Activated CD4-positive, alpha-beta T cell treated with anti-CD3 and anti-CD28 coated beads for 24 hours (primary cell): Measurements from ENCODE around the gene NEGR1.

Experiments used
- DNase-seq, 2 donors: peaks; one replicate each; pipeline ENCODE4 v3.0.0-alpha.2; 2020; ENCODE audit warnings: low read depth in 2 of 2

The NEGR1 gene

DNA sequence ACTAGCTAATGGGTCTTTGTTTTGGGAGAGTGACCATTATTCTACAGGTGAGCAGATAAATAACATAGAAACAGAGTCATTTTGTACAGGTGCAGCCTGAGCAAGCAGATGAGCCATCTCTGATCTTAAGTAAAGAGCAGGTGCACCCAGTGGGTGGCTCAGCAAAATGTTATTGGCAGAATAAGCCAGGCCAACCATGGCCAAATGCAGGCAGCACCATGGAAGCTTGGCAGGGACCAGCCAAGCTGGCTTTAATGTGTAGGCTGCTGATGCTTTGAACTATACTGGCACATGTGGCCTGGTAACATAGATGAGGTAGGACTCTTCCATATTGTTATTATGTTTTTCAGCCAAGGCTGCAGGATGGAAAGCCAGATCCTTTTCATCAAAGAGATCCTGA, 648.2 kb downstream of the NEGR1 start:
- DNase-seq = no peak

GRCh38 chr1:71630073-71630472, 652.3 kb downstream of the NEGR1 start:
- no peak for DNase-seq

- no peak for DNase-seq
These were observed 657.3 kb downstream of the NEGR1 start for GRCh38 chr1:71625004-71625403.

DNA sequence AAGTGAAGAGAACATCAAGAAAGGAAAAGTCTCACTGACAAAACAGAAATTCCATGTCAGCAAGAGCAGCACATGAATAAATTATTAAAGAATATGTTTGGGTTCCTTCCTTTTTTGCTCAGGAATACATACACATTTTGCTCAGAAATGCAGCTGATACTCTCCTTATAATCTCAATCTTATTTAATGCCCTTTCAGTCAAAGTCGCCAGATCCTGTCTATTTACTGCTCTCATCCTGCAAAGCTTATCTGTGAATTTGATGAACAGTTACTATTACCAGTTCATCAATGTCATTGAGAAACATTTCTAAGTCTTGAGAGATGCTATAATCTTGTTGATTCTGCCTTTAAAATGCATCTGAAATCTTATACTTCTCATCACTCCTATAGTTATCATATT, 658.5 kb downstream of the NEGR1 start:
- DNase-seq = no peak

DNA sequence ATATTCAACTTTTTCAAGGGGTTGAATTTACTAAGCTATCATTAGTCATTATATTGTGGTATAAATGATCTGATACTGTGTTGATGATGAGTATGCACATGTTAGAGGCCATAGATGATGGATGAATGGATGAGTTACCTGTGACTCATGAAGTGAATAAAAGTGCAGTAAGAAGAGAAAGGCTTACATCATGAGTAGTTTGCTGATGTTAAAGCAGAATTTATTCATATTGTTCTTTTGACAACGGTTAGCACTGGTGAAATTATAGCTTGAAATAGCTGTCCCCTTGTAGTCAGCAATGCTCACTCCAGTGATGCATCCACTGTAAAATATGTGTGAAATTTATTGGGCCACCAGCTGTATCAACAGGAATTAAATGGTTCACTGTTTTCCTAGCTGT, 660.6 kb downstream of the NEGR1 start:
- no peak for DNase-seq

DNA sequence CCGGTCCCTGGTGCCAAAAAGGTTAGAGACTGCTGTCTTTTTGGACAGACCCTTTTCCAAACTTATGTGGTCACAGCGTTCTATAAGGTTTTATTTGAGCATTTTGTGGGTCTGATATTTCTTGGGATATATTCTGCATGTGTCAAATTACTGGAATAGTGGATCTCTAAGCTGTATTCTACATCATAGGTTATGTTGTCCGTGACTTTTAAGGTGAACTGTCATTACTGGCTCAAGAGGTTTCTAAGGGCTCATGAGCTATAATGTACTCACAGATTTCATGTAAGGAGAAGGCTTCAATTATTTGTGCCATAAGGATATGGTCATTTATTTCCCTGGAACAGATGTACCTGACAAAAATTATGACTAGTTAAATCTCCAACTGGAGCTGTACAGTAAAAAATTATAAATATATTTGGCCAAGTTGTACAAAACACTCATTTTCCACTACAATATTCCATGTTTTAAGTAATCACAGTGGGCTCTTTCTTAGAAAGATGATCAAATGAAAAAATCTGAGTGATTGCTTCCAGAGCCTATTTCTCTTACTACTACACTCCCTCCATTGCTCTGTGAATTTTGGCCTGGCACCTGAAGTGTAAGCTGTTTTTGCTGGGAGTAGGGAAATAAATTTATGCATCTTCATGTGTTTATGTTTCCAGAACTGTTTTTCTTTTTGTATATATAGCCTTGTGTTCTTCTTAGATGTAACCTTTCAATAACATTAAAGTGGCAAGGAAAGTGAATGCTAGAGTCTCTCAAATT, 663.4 kb downstream of the NEGR1 start:
- DNase-seq = no peak

- no peak for DNase-seq
These were observed 664.1 kb downstream of the NEGR1 start for GRCh38 chr1:71618191-71618590.

GRCh38 chr1:71610476-71610875, 671.9 kb downstream of the NEGR1 start:
- DNase-seq = no peak

GRCh38 chr1:71603044-71603776, 679.1 kb downstream of the NEGR1 start:
- DNase-seq = no peak

DNA sequence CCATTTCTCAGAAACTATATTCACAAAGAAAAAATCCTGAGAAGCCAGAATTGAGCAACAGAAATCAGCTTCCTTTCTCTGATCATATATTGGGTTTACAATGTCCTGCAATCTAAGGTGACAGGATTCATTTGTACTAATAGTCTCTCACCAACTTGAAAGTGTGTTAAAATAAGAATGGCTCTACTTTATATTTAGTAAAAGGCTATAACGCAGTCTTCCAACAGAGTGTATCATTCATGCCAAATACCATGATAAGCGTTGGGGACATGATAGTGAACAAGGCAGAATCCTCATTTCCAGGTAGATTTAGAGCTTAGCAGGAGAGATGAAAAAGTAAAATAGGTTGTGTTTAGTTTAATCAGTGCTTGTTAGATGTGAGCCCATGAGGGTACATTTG, 682.3 kb downstream of the NEGR1 start:
- no peak for DNase-seq

- DNase-seq = no peak
These were observed 683.0 kb downstream of the NEGR1 start for GRCh38 chr1:71599306-71599705.

DNA sequence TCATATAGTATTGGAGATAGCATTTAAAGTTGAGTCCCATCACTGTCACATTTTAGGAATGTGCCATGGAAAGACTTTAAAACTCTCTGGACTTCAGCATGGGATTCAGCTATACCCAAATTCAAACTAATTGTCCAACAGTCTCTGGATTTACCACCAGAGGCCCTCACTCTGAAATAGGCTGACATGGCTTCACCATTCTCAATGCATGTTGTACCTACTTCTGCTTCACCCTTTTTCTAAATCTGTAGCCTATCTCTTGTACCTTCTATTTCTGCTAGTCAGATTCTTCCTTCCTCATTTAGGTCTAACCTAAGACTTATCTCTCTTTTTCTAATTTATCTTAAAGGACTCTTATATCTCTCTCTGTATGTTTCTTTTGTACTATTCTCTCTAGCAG, 688.8 kb downstream of the NEGR1 start:
- no peak for DNase-seq

DNA sequence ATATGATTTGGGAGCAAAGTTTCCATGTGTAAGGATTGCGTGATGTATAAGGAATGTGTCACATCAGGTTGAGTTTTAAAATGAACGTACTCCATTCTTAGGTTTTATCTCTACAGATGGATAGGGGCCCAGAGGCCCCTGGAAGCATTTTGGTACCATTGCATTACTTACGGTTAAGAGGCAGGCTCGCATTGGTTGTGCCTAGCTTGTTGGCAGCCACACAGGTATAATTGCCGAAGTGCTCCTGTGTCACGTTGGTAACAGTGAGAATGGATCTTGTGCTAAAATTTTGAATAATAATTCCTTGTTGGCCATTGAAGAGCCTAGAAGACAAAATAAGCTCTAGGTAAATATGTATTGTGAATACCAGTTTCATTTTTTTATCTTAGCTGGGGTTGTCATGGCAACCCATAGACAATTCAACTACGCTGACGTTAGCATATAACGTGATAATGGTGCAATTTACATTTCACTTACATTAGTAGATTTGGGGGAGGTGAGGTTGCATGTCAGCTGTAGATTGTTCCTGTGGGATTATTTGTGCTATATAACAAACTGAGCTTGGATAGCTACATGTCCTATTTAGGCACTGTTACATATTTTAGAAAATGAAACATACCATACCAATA, 689.6 kb downstream of the NEGR1 start:
- no peak for DNase-seq

GRCh38 chr1:71589005-71589404, 693.3 kb downstream of the NEGR1 start:
- DNase-seq = no peak

GRCh38 chr1:71587961-71588360, 694.4 kb downstream of the NEGR1 start:
- DNase-seq = no peak

DNA sequence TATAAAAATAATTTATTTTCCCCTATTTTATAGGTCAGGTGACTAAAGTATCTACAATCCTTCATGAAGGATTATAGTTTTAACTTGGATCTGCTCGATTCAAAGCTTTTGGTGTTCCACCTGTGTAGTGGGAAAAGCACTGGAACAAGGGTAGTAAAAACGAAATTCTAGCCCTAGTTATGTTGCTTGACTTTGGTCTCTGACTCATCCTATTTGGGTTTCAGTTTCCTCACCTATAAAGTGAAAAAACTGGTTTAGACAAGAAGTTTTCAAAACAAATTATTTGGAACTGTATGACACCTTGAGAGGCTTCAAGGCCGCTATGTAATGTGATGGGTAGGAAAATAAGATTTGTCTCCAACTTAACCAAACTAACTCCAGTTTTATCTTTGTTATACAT, 696.3 kb downstream of the NEGR1 start:
- no peak for DNase-seq

DNA sequence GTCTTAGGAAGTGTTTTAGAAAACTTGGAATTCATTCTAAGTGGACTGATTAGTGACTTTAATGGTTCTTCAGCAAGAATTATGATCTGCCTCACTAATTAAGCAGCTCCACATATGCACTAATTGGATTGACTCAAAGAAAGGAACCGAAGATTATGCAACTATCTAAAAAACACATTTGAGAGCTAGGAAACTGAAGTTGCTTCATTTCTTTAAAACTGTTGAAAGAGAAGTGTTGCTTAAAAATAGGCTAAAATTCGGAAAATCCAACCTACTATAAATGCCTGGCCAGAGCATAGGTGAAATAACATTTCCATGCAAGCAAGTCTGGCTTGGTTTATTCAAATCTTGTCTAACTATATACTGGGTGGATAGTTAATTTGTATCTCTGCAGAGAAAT, 698.6 kb downstream of the NEGR1 start:
- DNase-seq = no peak

DNA sequence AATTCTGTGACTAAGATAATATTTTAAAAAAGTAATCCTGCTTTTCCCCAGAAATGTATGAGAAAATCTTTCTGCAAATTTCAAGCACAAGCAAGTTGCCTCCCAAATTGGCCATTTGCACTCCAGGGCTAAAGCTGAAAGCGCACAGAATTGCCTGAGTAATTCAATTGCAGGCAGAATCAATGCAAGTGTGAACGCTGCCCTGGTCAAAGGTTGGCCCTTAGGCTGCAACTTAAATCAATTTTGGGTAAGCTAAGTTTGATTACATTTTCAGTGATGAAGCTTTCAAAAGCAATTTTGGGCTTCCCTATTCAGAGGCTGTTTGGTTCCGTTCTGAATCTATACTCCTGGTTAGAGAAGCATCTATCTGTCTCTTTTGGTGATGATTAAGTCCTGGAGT, 699.7 kb downstream of the NEGR1 start:
- no peak for DNase-seq

GRCh38 chr1:71577451-71578131, 704.7 kb downstream of the NEGR1 start:
- no peak for DNase-seq

DNA sequence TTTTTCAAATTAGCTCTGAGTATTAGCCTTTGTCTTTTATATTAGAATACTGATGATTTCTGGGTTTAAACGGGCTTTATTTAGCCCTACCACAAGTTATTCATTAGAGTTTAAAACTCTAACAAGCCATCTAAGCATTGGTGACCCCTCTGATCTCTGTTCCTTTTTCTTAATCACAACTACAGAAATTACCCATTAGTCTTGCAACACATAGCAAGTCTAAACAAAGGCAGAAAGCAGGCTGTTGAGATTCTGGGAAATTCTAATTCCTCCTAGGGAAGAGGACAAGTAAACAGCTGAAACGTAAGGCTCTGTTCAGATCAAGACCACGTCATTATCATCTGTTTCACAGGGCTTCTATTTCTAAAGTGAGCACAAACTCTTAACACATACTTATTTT, 710.3 kb downstream of the NEGR1 start:
- no peak for DNase-seq

GRCh38 chr1:71566413-71566812, 715.9 kb downstream of the NEGR1 start:
- DNase-seq = no peak

DNA sequence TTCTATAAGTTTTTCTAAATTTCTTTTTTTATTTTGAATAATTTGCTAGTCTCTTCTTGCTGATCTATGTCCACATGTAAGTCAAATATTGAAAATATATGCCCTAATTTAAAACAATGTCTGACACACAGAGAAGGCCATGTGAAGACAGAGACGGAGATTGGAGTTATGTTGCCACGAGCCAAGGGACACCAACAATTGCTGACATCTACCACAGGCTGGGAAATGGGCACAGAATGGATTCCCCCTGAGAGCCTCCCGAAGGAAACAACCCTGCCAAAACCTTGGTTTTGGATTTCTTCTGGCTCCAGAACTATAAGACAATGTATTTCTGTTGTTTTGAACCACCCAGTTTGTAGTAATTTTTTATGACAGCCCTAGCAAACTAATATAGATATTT, 716.5 kb downstream of the NEGR1 start:
- DNase-seq = no peak
